ENCODE results near the gene PODN. TPM values are rescaled to one million over a fixed set of nuclear protein-coding genes. Genes with fewer than 3 reads are reported as not detected.

PODN gene
- total RNA-seq, 2 donors from 2014 or later, result 35.8 to 123 TPM

DNA sequence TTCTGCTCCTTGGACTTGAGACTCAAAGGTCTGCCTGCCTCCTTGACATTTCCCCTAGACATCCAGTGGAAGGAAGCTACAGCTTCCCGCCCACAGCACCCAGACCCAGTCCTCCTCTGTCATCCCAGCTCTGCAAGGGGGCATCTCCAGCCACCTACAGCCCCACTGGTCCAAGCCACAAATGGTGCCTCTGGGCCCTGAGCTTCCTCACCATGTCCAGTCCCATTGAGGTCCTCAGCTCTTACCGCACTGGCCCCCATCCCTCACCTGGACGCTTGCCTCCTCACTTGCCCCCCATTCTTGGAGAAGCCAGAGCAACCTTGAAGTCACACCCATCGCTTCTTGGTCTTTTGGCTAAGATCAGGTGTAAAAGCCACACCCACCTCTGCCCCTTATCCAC lies 13.2 kb downstream of the PODN start:
- ATAC-seq, result no peak
- Histone ChIP-seq H3K4me1 (no peaks in the 10 kb centered on the region), H3K4me3 (no peak overlapping the region), H3K36me3 (replicated peaks in 1 of 2; ENCODE audit: insufficient read depth in 1 of 2, low read depth in 2 of 2) (no peaks in the 10 kb centered on the region), H3K27ac (no peak overlapping the region), H3K27me3 (no peaks in the 10 kb centered on the region), H3K9me3 (no peaks in the 10 kb centered on the region)
- DNase-seq, result peak in 2 of 4 donors; percentile 1 to 5
- intact Hi-C loops (cut with DNase I), result no loop called here
- WGBS, 2 donors, result 92 to 94% methylated on average over 4 of the region's 4 CpGs
- TF ChIP-seq, protein P1, sequence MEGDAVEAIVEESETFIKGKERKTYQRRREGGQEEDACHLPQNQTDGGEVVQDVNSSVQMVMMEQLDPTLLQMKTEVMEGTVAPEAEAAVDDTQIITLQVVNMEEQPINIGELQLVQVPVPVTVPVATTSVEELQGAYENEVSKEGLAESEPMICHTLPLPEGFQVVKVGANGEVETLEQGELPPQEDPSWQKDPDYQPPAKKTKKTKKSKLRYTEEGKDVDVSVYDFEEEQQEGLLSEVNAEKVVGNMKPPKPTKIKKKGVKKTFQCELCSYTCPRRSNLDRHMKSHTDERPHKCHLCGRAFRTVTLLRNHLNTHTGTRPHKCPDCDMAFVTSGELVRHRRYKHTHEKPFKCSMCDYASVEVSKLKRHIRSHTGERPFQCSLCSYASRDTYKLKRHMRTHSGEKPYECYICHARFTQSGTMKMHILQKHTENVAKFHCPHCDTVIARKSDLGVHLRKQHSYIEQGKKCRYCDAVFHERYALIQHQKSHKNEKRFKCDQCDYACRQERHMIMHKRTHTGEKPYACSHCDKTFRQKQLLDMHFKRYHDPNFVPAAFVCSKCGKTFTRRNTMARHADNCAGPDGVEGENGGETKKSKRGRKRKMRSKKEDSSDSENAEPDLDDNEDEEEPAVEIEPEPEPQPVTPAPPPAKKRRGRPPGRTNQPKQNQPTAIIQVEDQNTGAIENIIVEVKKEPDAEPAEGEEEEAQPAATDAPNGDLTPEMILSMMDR (IDR thresholded peaks at IDR 0.05), result no peak
- TF ChIP-seq POLR2A (IDR thresholded peaks at IDR 0.05), result no peak

DNA sequence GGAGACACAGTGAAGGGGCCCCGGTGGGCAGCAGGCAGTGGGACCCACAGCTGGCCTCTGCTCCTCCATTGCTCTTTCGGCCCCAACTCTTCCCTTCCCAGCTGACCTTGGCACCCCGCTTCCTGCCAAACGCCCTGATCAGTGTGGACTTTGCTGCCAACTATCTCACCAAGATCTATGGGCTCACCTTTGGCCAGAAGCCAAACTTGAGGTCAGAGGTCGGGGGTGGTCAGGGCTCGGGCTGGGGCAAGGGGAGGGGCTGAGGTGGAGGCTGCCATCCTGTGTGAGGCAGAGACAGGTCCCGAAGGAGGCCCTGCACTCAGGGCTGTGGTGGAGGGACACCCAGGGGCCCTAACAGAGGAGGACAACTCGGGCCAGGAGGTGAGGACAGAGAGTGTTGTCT lies 13.7 kb downstream of the PODN start:
- intact Hi-C loops (cut with DNase I), result no loop called here
- no peaks in the 10 kb centered on the region for H3K4me1 ChIP-seq
- no peak for ATAC-seq
- 63 to 78% methylated on average over 7 to 8 of the region's 8 CpGs for WGBS, 2 donors
- TF ChIP-seq POLR2A (IDR thresholded peaks at IDR 0.05), result no peak
- TF ChIP-seq, protein P1 (IDR thresholded peaks at IDR 0.05), result no peak
- DNase-seq, result peak in 2 of 4 donors; percentile 3 to 11
- no peaks in the 10 kb centered on the region for H3K36me3 ChIP-seq (replicated peaks in 1 of 2; ENCODE audit: insufficient read depth in 1 of 2, low read depth in 2 of 2)
- H3K4me3 ChIP-seq, result no peak overlapping the region
- no peak overlapping the region for H3K27ac ChIP-seq
- H3K9me3 ChIP-seq, result no peaks in the 10 kb centered on the region
- no peaks in the 10 kb centered on the region for H3K27me3 ChIP-seq

DNA sequence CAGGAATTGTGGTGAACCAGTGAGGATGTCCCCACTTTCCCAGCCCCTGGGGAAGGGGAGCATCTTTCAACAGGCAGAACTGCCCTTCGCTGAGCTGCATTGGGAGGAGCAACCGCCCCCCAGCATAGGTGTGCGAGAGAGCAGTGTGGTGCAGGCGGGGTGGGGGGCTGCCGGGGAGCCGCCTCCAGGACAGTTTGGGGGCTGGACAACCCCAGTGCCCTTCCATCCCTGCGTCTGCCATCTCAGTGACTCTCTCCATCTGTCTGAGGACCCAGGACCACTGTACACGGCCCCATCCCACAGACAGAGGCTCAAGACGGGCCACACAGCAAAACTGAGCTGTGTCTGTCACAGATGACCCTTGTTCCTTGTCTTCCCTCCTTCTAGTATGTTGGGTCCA lies 14.2 kb downstream of the PODN start:
- intact Hi-C loops (cut with DNase I), result no loop called here
- Histone ChIP-seq H3K4me1 (no peaks in the 10 kb centered on the region), H3K9me3 (no peaks in the 10 kb centered on the region), H3K27ac (no peak overlapping the region), H3K27me3 (no peaks in the 10 kb centered on the region), H3K36me3 (replicated peaks in 1 of 2; ENCODE audit: insufficient read depth in 1 of 2, low read depth in 2 of 2) (no peaks in the 10 kb centered on the region), H3K4me3 (no peak overlapping the region)
- no peak for TF ChIP-seq POLR2A (IDR thresholded peaks at IDR 0.05)
- TF ChIP-seq, protein P1 (IDR thresholded peaks at IDR 0.05), result no peak
- ATAC-seq (no peak), DNase-seq (no peak)
- WGBS, 2 donors, result 90 to 93% methylated on average over 8 to 9 of the region's 9 CpGs

DNA sequence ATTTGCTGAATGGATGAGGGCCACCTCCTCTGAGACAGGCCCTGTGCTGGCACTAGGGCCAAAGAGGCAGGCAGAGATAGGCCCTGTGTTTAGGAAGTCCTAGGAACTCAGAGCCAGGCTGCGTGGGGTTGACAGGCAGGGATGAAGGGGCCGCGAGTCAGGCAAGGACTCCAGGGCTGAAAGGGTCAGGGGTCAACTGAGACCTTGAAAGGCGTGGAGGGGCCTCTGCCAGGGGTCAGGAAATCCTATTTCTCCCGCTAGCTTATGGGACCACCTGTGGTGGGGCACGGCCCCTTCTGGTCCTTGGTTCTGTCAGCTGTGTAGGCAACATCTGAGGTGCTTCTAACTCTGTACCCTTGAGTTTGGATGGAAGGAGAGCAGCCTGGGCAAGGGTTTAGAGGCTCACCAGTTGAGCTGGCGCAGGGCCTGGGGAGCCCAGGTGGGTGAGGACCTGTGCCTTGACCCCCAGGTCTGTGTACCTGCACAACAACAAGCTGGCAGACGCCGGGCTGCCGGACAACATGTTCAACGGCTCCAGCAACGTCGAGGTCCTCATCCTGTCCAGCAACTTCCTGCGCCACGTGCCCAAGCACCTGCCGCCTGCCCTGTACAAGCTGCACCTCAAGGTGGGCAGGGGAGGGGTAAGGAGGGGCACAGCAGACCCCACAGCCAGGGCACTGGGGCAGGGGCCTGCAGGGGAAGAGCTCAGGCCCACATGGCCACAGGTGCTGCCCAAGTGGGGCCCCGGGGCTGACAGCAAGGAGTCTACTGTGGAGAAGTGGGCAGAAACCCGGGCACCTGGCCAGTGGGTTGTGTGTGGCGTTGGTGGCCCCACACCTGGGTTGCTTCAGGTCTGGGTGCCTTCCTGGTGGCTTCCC lies 14.9 kb downstream of the PODN start:
- Histone ChIP-seq H3K9me3 (no peaks in the 10 kb centered on the region), H3K4me3 (no peak overlapping the region), H3K36me3 (replicated peaks in 1 of 2; ENCODE audit: insufficient read depth in 1 of 2, low read depth in 2 of 2) (no peaks in the 10 kb centered on the region), H3K27ac (no peak overlapping the region), H3K4me1 (no peaks in the 10 kb centered on the region), H3K27me3 (no peaks in the 10 kb centered on the region)
- intact Hi-C loops (cut with DNase I), result no loop called here
- DNase-seq (peak in 1 of 4 donors; percentile 8), ATAC-seq (no peak)
- no peak for TF ChIP-seq POLR2A (IDR thresholded peaks at IDR 0.05)
- TF ChIP-seq, protein P1 (IDR thresholded peaks at IDR 0.05), result no peak
- WGBS, 2 donors, result 85 to 90% methylated on average over 19 of the region's 19 CpGs

DNA sequence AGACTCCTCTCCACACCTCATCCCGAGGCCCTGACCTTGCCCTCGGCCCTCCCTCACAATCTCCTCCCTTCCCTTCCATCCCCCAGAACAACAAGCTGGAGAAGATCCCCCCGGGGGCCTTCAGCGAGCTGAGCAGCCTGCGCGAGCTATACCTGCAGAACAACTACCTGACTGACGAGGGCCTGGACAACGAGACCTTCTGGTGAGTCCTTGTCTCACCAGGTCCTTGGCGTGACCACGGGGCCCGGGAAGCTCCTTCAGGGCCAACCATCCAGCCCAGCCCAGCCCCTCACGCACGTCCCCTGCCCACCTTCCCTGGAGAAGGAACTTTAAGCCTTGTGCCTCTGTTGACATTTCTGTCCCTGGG lies 15.6 kb downstream of the PODN start:
- DNase-seq (no peak), ATAC-seq (no peak)
- Histone ChIP-seq H3K4me3 (no peak overlapping the region), H3K9me3 (no peaks in the 10 kb centered on the region), H3K27me3 (no peaks in the 10 kb centered on the region), H3K27ac (no peak overlapping the region), H3K36me3 (replicated peaks in 1 of 2; ENCODE audit: insufficient read depth in 1 of 2, low read depth in 2 of 2) (no peaks in the 10 kb centered on the region), H3K4me1 (no peaks in the 10 kb centered on the region)
- TF ChIP-seq, protein P1 (IDR thresholded peaks at IDR 0.05), result no peak
- TF ChIP-seq POLR2A (IDR thresholded peaks at IDR 0.05), result no peak
- 88 to 91% methylated on average over 8 to 13 of the region's 13 CpGs for WGBS, 2 donors
- intact Hi-C loops (cut with DNase I), result no loop called here

Data from body of pancreas (tissue), 4 donors.